ENCODE data around the gene FXR1. TPM values are rescaled to one million over a fixed set of nuclear protein-coding genes. Genes with fewer than 3 reads are reported as not detected.

Gene FXR1
- total RNA-seq, 1 experiment from 2014 or later: 215 TPM

DNA sequence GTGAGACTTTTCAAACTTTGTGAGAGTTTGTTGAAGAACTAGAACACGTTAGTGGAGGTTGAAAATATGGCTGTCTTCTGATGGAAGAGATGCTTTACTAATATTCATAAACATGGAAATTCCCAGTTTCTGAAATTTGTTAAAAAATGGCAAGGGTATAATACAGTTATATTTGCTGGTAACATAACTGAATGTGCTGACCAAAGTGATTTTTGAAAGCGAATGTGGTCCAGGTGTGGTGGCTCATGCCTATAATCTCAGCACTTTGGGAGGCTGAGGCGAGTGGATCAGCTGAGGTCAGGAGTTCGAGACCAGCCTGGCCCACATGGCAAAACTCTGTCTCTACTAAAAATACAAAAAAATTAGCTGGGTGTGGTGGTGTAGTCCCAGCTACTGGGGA lies 18.1 kb downstream of the FXR1 start:
- Histone ChIP-seq H3K4me3 (replicated peaks in 1 of 2; ENCODE audit: low read depth in 1 of 2, low read length in 2 of 2) (no peak overlapping the region), H3K4me1 (ENCODE audit: control insufficient read depth in 1 of 2, insufficient read depth in 2 of 2, low read length in 2 of 2) (peaks cover 0 to 10% of the 10 kb centered on the region in 2 experiments; a peak in 2 of 4 replicates), H3K27me3 (ENCODE audit: insufficient read depth, low read length) (no peaks in the 10 kb centered on the region), H3K79me2 (ENCODE audit: insufficient read depth, low read length) (peaks cover 100% of the 10 kb centered on the region), H3K9me3 (ENCODE audit: control insufficient read depth in 1 of 2, insufficient read depth in 1 of 2, low read depth in 1 of 2, low read length in 2 of 2) (no peaks in the 10 kb centered on the region), H4K20me1 (ENCODE audit: insufficient read depth) (peaks cover 40% of the 10 kb centered on the region; the same call in 1 of the 2 replicates), H3K9me2 (ENCODE audit: insufficient read depth) (no peaks in the 10 kb centered on the region), H3K9ac (ENCODE audit: low read length) (no peak overlapping the region), H3K4me2 (ENCODE audit: low read length) (no peak overlapping the region), H3K36me3 (ENCODE audit: control insufficient read depth in 1 of 2, insufficient read depth in 2 of 2, low read length in 2 of 2) (peaks cover 0 to 11% of the 10 kb centered on the region in 2 experiments; a peak in 1 of 4 replicates), H2AFZ (ENCODE audit: low read depth, low read length, poor library complexity, severe bottlenecking) (no peak overlapping the region), H3K27ac (ENCODE audit: low read depth, low read length) (no peak overlapping the region)
- DNase-seq (ENCODE audit: low read depth, low spot score) (no peak), ATAC-seq (no peak)
- ChIA-PET CTCF (no interaction called here), POLR2A (no interaction called here), RAD21 (ENCODE audit: low non-redundant PET in 1 of 2, low total read pairs in 2 of 2, uncharacterized antibody in 2 of 2, unreplicated experiment in 2 of 2) (no interaction called here)
- intact Hi-C loops (cut with micrococcal nuclease): no loop called here
- no TSS peak for BruUV-seq (replicated peaks)
- TF ChIP-seq ELF1 (IDR thresholded peaks at IDR 0.05; ENCODE audit: borderline replicate concordance, low read depth) (no peak), EZH2 (IDR thresholded peaks at IDR 0.05) (no peak)

DNA sequence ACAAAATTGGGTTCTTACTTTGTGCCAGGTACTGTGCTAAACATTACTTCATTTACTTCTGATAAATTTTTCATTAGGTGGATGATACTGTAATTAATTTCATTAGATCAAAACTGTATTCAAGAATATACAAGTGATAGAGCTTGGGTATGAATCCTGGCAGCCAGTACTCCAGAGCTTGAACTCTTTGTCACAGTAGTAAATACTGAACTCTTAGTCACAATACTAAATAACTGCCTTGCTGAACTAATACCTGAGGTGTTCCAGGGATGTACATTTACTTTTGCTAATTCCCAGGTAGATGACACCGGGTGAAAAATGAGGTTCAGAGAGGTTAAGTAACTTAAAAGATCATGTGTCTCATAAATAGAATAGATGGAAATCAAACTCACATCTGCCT lies 20.3 kb downstream of the FXR1 start:
- H3K9me3 ChIP-seq (ENCODE audit: control insufficient read depth in 1 of 2, insufficient read depth in 1 of 2, low read depth in 1 of 2, low read length in 2 of 2): no peaks in the 10 kb centered on the region
- no TSS peak for BruUV-seq (replicated peaks)
- H3K9ac ChIP-seq (ENCODE audit: low read length): no peak overlapping the region
- no peak overlapping the region for H3K27ac ChIP-seq (ENCODE audit: low read depth, low read length)
- H3K27me3 ChIP-seq (ENCODE audit: insufficient read depth, low read length): no peaks in the 10 kb centered on the region
- H3K9me2 ChIP-seq (ENCODE audit: insufficient read depth): no peaks in the 10 kb centered on the region
- DNase-seq (ENCODE audit: low read depth, low spot score) (no peak), ATAC-seq (no peak)
- peaks cover 0 to 10% of the 10 kb centered on the region in 2 experiments; a peak in 1 of 4 replicates for H3K36me3 ChIP-seq (ENCODE audit: control insufficient read depth in 1 of 2, insufficient read depth in 2 of 2, low read length in 2 of 2)
- intact Hi-C loops (cut with micrococcal nuclease): no loop called here
- no peak for TF ChIP-seq POLR2A (IDR thresholded peaks at IDR 0.05; ENCODE audit: borderline replicate concordance, extremely low read depth, insufficient read depth, insufficient read length)
- TF ChIP-seq, protein P1, sequence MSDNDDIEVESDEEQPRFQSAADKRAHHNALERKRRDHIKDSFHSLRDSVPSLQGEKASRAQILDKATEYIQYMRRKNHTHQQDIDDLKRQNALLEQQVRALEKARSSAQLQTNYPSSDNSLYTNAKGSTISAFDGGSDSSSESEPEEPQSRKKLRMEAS (IDR thresholded peaks at IDR 0.05): no peak
- TF ChIP-seq ZNF274 (IDR thresholded peaks at IDR 0.05; ENCODE audit: low read depth, low read length): no peak
- TF ChIP-seq CEBPB (IDR thresholded peaks at IDR 0.05; ENCODE audit: low read depth): no peak
- TF ChIP-seq, protein P2, sequence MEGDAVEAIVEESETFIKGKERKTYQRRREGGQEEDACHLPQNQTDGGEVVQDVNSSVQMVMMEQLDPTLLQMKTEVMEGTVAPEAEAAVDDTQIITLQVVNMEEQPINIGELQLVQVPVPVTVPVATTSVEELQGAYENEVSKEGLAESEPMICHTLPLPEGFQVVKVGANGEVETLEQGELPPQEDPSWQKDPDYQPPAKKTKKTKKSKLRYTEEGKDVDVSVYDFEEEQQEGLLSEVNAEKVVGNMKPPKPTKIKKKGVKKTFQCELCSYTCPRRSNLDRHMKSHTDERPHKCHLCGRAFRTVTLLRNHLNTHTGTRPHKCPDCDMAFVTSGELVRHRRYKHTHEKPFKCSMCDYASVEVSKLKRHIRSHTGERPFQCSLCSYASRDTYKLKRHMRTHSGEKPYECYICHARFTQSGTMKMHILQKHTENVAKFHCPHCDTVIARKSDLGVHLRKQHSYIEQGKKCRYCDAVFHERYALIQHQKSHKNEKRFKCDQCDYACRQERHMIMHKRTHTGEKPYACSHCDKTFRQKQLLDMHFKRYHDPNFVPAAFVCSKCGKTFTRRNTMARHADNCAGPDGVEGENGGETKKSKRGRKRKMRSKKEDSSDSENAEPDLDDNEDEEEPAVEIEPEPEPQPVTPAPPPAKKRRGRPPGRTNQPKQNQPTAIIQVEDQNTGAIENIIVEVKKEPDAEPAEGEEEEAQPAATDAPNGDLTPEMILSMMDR (IDR thresholded peaks at IDR 0.05 in 2 of 3, conservative IDR thresholded peaks at IDR 0.05 in 1 of 3; ENCODE audit: borderline replicate concordance in 1 of 3, insufficient read depth in 1 of 3, low read depth in 2 of 3, low read length in 2 of 3): no peak
- no peak for TF ChIP-seq TCF7L2 (IDR thresholded peaks at IDR 0.05; ENCODE audit: borderline replicate concordance, extremely low read depth, insufficient read depth, insufficient read length)
- TF ChIP-seq POLR2AphosphoS5 (IDR thresholded peaks at IDR 0.05; ENCODE audit: low read depth, low read length): no peak
- no peak for TF ChIP-seq YY1 (IDR thresholded peaks at IDR 0.05; ENCODE audit: extremely low read depth, insufficient replicate concordance, low read depth, low read length)
- TF ChIP-seq SRF (IDR thresholded peaks at IDR 0.05; ENCODE audit: low read depth): no peak
- TF ChIP-seq CBX3 (IDR thresholded peaks at IDR 0.05; ENCODE audit: low read depth): no peak
- H3K4me1 ChIP-seq (ENCODE audit: control insufficient read depth in 1 of 2, insufficient read depth in 2 of 2, low read length in 2 of 2): peaks cover 0 to 10% of the 10 kb centered on the region in 2 experiments; a peak in 2 of 4 replicates
- H3K4me2 ChIP-seq (ENCODE audit: low read length): no peak overlapping the region
- CTCF ChIA-PET: no interaction called here
- RAD21 ChIA-PET (ENCODE audit: low non-redundant PET in 1 of 2, low total read pairs in 2 of 2, uncharacterized antibody in 2 of 2, unreplicated experiment in 2 of 2): no interaction called here
- H3K79me2 ChIP-seq (ENCODE audit: insufficient read depth, low read length): peaks cover 100% of the 10 kb centered on the region
- POLR2A ChIA-PET: no interaction called here
- peaks cover 38% of the 10 kb centered on the region; the same call in 1 of the 2 replicates for H4K20me1 ChIP-seq (ENCODE audit: insufficient read depth)
- H3K4me3 ChIP-seq (replicated peaks in 1 of 2; ENCODE audit: low read depth in 1 of 2, low read length in 2 of 2): no peak overlapping the region
- no peak overlapping the region for H2AFZ ChIP-seq (ENCODE audit: low read depth, low read length, poor library complexity, severe bottlenecking)

Data from HCT116 (cell line).